OCI-LY1 (cell line): ENCODE data around the gene CERS6.
"Not testable (repeated sequence)": the region's sequence is repeated elsewhere in the genome, so short reads cannot be mapped to it uniquely, and the experiment has no call there.

Experiments
- CTCF ChIP-seq: fragments of 200-600 bp; sonication (generic), shearing (Covaris generic); IDR thresholded peaks from 2 replicates; pipeline ENCODE4 v1.5.1; 2017; ENCODE audit warnings: mild to moderate bottlenecking, antibody characterized with exemption, low read length, moderate library complexity, mixed read lengths
- EZH2 ChIP-seq: fragments of 200-600 bp; sonication (generic), shearing (Covaris generic); IDR thresholded peaks from 2 replicates; pipeline ENCODE4 v1.8.0; 2017; ENCODE audit warnings: borderline replicate concordance, mixed run types, mild to moderate bottlenecking, antibody characterized with exemption, low read length, moderate library complexity, mixed read lengths

DNA sequence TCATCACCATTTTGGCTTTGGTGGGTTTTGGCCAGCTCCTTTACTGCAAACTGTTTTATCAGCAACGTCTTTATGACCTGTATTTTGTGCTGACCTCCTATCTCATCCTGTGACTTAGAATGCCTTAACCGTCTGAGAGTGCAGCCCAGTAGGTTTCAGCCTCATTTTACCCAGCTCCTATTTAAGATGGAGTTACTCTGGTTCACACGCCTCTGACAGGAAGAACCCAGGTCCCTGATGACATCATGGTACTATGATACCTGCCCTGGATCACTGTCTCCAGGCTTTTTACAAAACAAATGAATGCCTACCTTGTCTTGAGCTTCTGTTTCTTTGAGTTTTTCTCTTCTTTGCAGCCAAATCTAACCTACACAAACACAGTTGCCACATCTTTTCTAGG is 208.6 kb downstream of the CERS6 start:
- TF ChIP-seq EZH2, CTCF: not testable (repeated sequence)
